IMR-90 (cell line): Measurements from ENCODE around the gene MTFR1L. TPM values are rescaled to one million over a fixed set of nuclear protein-coding genes. Genes with fewer than 3 reads are reported as not detected.
A peak's percentile ranks its signal among the peaks of the same experiment; 100 is the strongest.

ENCODE experiments used
- ATAC-seq: fragments of 200-7000 bp; cut with Tn5 transposase; 2 replicates; pipeline ENCODE4 v1.9.1; 2020; ENCODE audit warnings: low read depth, mild to moderate bottlenecking, moderate library complexity
- BruUV-seq: library from RNA; stranded (reverse); fragments of 400-500 nt; replicated peaks from 2 replicates; lab custom pipeline; 2021; lab: Mats Ljungman, UMichigan
- CTCF ChIA-PET: fragments of 300-600 bp; formaldehyde crosslinking; extraction: SDS; loops from one replicate; lab custom pipeline; 2021; ENCODE audit warnings: antibody characterized with exemption; lab: Yijun Ruan, JAX
- POLR2A ChIA-PET: fragments of 300-600 bp; sonication (Branson Sonifier 250); formaldehyde crosslinking; loops from one replicate; lab custom pipeline; 2022; ENCODE audit warnings: antibody characterized with exemption; ENCODE audit not compliant: unreplicated experiment; lab: Charles Lee
- DNase-seq: peaks from one replicate; pipeline ENCODE4 v3.0.0; 2013
- H2AFZ ChIP-seq: replicated peaks from 2 replicates; pipeline ENCODE3; 2013; ENCODE audit warnings: low read length, mild to moderate bottlenecking; ENCODE audit not compliant: poor library complexity
- H2AK5ac ChIP-seq: 2 replicates; pipeline ENCODE4 v1.6.1; 2013; ENCODE audit warnings: low read depth, low read length, inconsistent platforms
- H2AK9ac ChIP-seq: replicated peaks from 2 replicates; pipeline ENCODE3; 2013; ENCODE audit warnings: mild to moderate bottlenecking, low read depth, low read length, moderate library complexity; ENCODE audit not compliant: poor library complexity
- H2BK120ac ChIP-seq: 2 replicates; pipeline ENCODE4 v1.6.1; 2013; ENCODE audit warnings: low read depth, low read length, inconsistent platforms
- H2BK15ac ChIP-seq: 3 replicates; pipeline ENCODE4 v1.6.1; 2013; ENCODE audit warnings: low read depth, low read length, inconsistent platforms
- H2BK20ac ChIP-seq: 2 replicates; pipeline ENCODE4 v1.6.1; 2013; ENCODE audit warnings: low read depth, mild to moderate bottlenecking, inconsistent platforms, low read length, moderate library complexity
- H2BK5ac ChIP-seq: 2 replicates; pipeline ENCODE4 v1.6.1; 2013; ENCODE audit warnings: mild to moderate bottlenecking, low read depth, low read length, inconsistent platforms; ENCODE audit not compliant: poor library complexity, severe bottlenecking
- H3K14ac ChIP-seq: replicated peaks from 2 replicates; pipeline ENCODE4 v1.6.1; 2013; ENCODE audit warnings: low read depth, low read length, inconsistent platforms
- H3K18ac ChIP-seq: 2 replicates; pipeline ENCODE4 v1.6.1; 2013; ENCODE audit warnings: low read depth, low read length, control low read depth
- H3K23ac ChIP-seq: 2 replicates; pipeline ENCODE4 v1.6.1; 2013; ENCODE audit warnings: low read depth, low read length, inconsistent platforms
- H3K27ac ChIP-seq: 2 replicates; pipeline ENCODE4 v1.5.1; 2013; ENCODE audit warnings: mild to moderate bottlenecking, control low read depth, low read length; ENCODE audit not compliant: insufficient read depth
- H3K27me3 ChIP-seq: 2 replicates; pipeline ENCODE4 v1.6.1; 2013; ENCODE audit warnings: low read length; ENCODE audit not compliant: control insufficient read depth, insufficient read depth
- H3K36me3 ChIP-seq: 2 replicates; pipeline ENCODE4 v1.6.1; 2013; ENCODE audit warnings: low read length, mixed read lengths; ENCODE audit not compliant: control insufficient read depth, insufficient read depth
- H3K4ac ChIP-seq: 2 replicates; pipeline ENCODE4 v1.6.1; 2013; ENCODE audit warnings: low read depth, low read length, inconsistent platforms
- H3K4me1 ChIP-seq: 2 replicates; pipeline ENCODE4 v1.6.1; 2013; ENCODE audit warnings: low read length, mixed read lengths; ENCODE audit not compliant: control insufficient read depth, insufficient read depth
- H3K4me2 ChIP-seq: 2 replicates; pipeline ENCODE4 v1.6.1; 2013; ENCODE audit warnings: low read depth, mild to moderate bottlenecking, control low read depth, low read length, moderate library complexity
- H3K4me3 ChIP-seq: 2 replicates; pipeline ENCODE4 v1.5.1; 2013; ENCODE audit warnings: low read depth, mild to moderate bottlenecking, control low read depth, low read length, moderate library complexity; ENCODE audit not compliant: insufficient read depth
- H3K56ac ChIP-seq: 2 replicates; pipeline ENCODE4 v1.6.1; 2013; ENCODE audit warnings: low read length, inconsistent platforms; ENCODE audit not compliant: insufficient read depth; ENCODE audit errors: extremely low read depth
- H3K79me1 ChIP-seq, 2 experiments: 2 replicates each; pipeline ENCODE4 v1.6.1; 2013; ENCODE audit warnings: low read length in 2 of 2, inconsistent platforms in 1 of 2, low read depth in 1 of 2
- H3K9ac ChIP-seq: 2 replicates; pipeline ENCODE4 v1.6.1; 2013; ENCODE audit warnings: low read depth, low read length, control low read depth
- H3K9me1 ChIP-seq: 2 replicates; pipeline ENCODE4 v1.6.1; 2013; ENCODE audit warnings: low read length, inconsistent platforms; ENCODE audit not compliant: insufficient read depth
- H3K9me3 ChIP-seq: 2 replicates; pipeline ENCODE4 v1.6.1; 2013; ENCODE audit warnings: low read length; ENCODE audit not compliant: control insufficient read depth, insufficient read depth
- H4K20me1 ChIP-seq: 2 replicates; pipeline ENCODE4 v1.6.1; 2013; ENCODE audit warnings: low read length, inconsistent platforms; ENCODE audit not compliant: insufficient read depth
- H4K5ac ChIP-seq: 2 replicates; pipeline ENCODE4 v1.6.1; 2013; ENCODE audit warnings: mild to moderate bottlenecking, low read depth, low read length, control low read depth
- H4K8ac ChIP-seq, 2 experiments: 2 replicates each; pipeline ENCODE4 v1.6.1; 2013; ENCODE audit warnings: low read depth in 2 of 2, low read length in 2 of 2, control low read depth in 1 of 2, inconsistent platforms in 1 of 2
- H4K91ac ChIP-seq: 2 replicates; pipeline ENCODE4 v1.6.1; 2013; ENCODE audit warnings: low read depth, low read length, inconsistent platforms; ENCODE audit not compliant: insufficient read depth
- BHLHE40 ChIP-seq: fragments of 150-350 bp; IDR thresholded peaks from 2 replicates; pipeline ENCODE4 v1.6.1; 2016; ENCODE audit warnings: mild to moderate bottlenecking, low read depth, low read length
- CEBPB ChIP-seq: IDR thresholded peaks from 2 replicates; pipeline ENCODE4 v1.6.1; 2012; ENCODE audit warnings: low read depth, low read length, improper control_type of control experiment
- CHD1 ChIP-seq: IDR thresholded peaks from 2 replicates; pipeline ENCODE4 v1.6.1; 2012; ENCODE audit warnings: low read depth, low read length, improper control_type of control experiment
- CTCF ChIP-seq: conservative IDR thresholded peaks from 2 replicates; pipeline ENCODE4 v1.5.1; 2012; ENCODE audit warnings: mild to moderate bottlenecking, low read depth, low read length, improper control_type of control experiment
- ELK1 ChIP-seq: fragments of 150-350 bp; IDR thresholded peaks from 2 replicates; pipeline ENCODE4 v1.6.1; 2016; ENCODE audit warnings: low read depth, mild to moderate bottlenecking, low read length, moderate library complexity, borderline replicate concordance
- FOS ChIP-seq: fragments of 150-350 bp; IDR thresholded peaks from 2 replicates; pipeline ENCODE4 v1.6.1; 2016; ENCODE audit warnings: low read depth, low read length
- MAFK ChIP-seq: IDR thresholded peaks from 2 replicates; pipeline ENCODE4 v1.6.1; 2012; ENCODE audit warnings: low read depth, low read length, improper control_type of control experiment
- MAZ ChIP-seq: IDR thresholded peaks from 2 replicates; pipeline ENCODE4 v1.6.1; 2012; ENCODE audit warnings: low read depth, mild to moderate bottlenecking, low read length, improper control_type of control experiment, moderate library complexity, borderline replicate concordance
- MXI1 ChIP-seq: IDR thresholded peaks from 2 replicates; pipeline ENCODE4 v1.6.1; 2012; ENCODE audit warnings: low read depth, mild to moderate bottlenecking, low read length, moderate library complexity, borderline replicate concordance
- NFE2L2 ChIP-seq: fragments of 150-350 bp; IDR thresholded peaks from 2 replicates; pipeline ENCODE4 v1.6.1; 2016; ENCODE audit warnings: low read depth, mild to moderate bottlenecking, low read length
- POLR2A ChIP-seq: IDR thresholded peaks from 2 replicates; pipeline ENCODE4 v1.6.1; 2012; ENCODE audit warnings: mild to moderate bottlenecking, low read depth, low read length
- RAD21 ChIP-seq: IDR thresholded peaks from 2 replicates; pipeline ENCODE4 v1.6.1; 2012; ENCODE audit warnings: low read length, improper control_type of control experiment
- RCOR1 ChIP-seq: IDR thresholded peaks from 2 replicates; pipeline ENCODE4 v1.6.1; 2012; ENCODE audit warnings: mild to moderate bottlenecking, low read length, improper control_type of control experiment; ENCODE audit not compliant: insufficient replicate concordance
- RFX5 ChIP-seq: IDR thresholded peaks from 2 replicates; pipeline ENCODE4 v1.8.0; 2012; ENCODE audit warnings: low read depth, mild to moderate bottlenecking, low read length, moderate library complexity
- SMC3 ChIP-seq: fragments of 150-350 bp; IDR thresholded peaks from 2 replicates; pipeline ENCODE4 v1.6.1; 2016; ENCODE audit warnings: low read depth, mild to moderate bottlenecking, antibody characterized with exemption, low read length, moderate library complexity
- USF2 ChIP-seq: fragments of 150-350 bp; IDR thresholded peaks from 2 replicates; pipeline ENCODE4 v1.6.1; 2017; ENCODE audit warnings: mild to moderate bottlenecking, antibody characterized with exemption, low read length, low read depth
- WGBS, 2 experiments: methylation state at CpG; one replicate each; pipeline versions ENCODE4 v1.1.5 to v1.1.7; 2013; ENCODE audit warnings: missing lambda C conversion rate in 2 of 2; ENCODE audit not compliant: insufficient read length in 1 of 2; ENCODE audit errors: extremely low coverage in 2 of 2; 5-methylcytosine and 5-hydroxymethylcytosine counted together
- dilution Hi-C: fragments of 300-500 bp; cut with HindIII; formaldehyde crosslinking; loops from one replicate; pipeline ENCODE4 v1.14.3; 2018; ENCODE audit warnings: low sequenced_read_pairs; ENCODE audit not compliant: unreplicated experiment
- in situ Hi-C: fragments of 300-500 bp; cut with MboI; formaldehyde crosslinking; loops from 3 replicates; pipeline ENCODE4 v1.14.3; 2019; ENCODE audit warnings: low sequenced_read_pairs, inconsistent platforms, mixed read lengths
- intact Hi-C: fragments of 100-400 bp; cut with micrococcal nuclease; formaldehyde crosslinking; loops from 2 replicates; pipeline ENCODE4 v1.10.0; 2022
- polyA plus RNA-seq, 3 experiments: library from polyadenylated mRNA; depleted of rRNA; stranded (reverse); fragments of >200 nt; gene quantifications; 2 replicates each; pipeline ENCODE4 v1.2.3, GENCODE V29; 2012; ENCODE audit warnings: low replicate concordance in 1 of 3
- total RNA-seq: library from RNA; depleted of rRNA; stranded (reverse); fragments of >200 nt; gene quantifications from 2 replicates; pipeline ENCODE4 v1.2.3, GENCODE V29; 2012

MTFR1L gene
- total and polyA plus RNA-seq, 2 of the 4 experiments (the other 2 are of a cell fraction) = 69.1 to 69.7 TPM

- Histone ChIP-seq H3K4ac (peak overlapping the region; percentile 95), H3K9me1 (peaks cover 5% of the 10 kb centered on the region; the same call in 1 of the 2 replicates), H3K9me3 (no peaks in the 10 kb centered on the region), H3K36me3 (peaks cover 12% of the 10 kb centered on the region), H3K4me1 (peaks cover 18% of the 10 kb centered on the region), H3K27ac (peak overlapping the region; percentile 55), H2BK20ac (no peak overlapping the region), H3K56ac (no peak overlapping the region), H4K8ac (peak overlapping the region; percentile 87 to 98; a peak in 2 of 4 replicates), H3K4me2 (peak overlapping the region; percentile 97), H3K23ac (peak overlapping the region; percentile 99; the same call in 1 of the 2 replicates), H2BK15ac (no peak overlapping the region), H4K91ac (peak overlapping the region; percentile 88; the same call in 1 of the 2 replicates), H3K18ac (no peak overlapping the region; the same call in 1 of the 2 replicates), H3K4me3 (peak overlapping the region; percentile 54), H3K27me3 (no peaks in the 10 kb centered on the region), H2BK5ac (peak overlapping the region; percentile 7), H3K14ac (peak overlapping the region; percentile 97), H3K9ac (peak overlapping the region; percentile 80), H4K20me1 (0 out of 2 replicates have a peak, but pooled peaks cover 3% of the 10 kb centered on the region), H2BK120ac (no peak overlapping the region), H2AK9ac (peak overlapping the region; percentile 98), H2AK5ac (peak overlapping the region; percentile 7), H2AFZ (peak overlapping the region; percentile 96), H4K5ac (no peak overlapping the region), H3K79me1 (peaks cover 40 to 42% of the 10 kb centered on the region in 2 experiments)
- CTCF ChIA-PET = interaction anchor here (0.6 kb wide), 1 partner anchor 242 kb away, joined by 3 read pairs; no protein-coding TSS in a partner anchor
- WGBS, 2 experiments = 88% methylated on average over 1 of the region's 3 CpGs; no CpG with 5 or more reads in 1 of the 2 experiments
- dilution Hi-C loops = no loop called here
- DNase-seq (no peak), ATAC-seq (no peak)
- no peak for TF ChIP-seq RCOR1
- no peak for TF ChIP-seq SMC3
- no peak for TF ChIP-seq USF2
- TF ChIP-seq CTCF = no peak
- TF ChIP-seq MXI1 = no peak
- TF ChIP-seq POLR2A = no peak
- no peak for TF ChIP-seq RAD21
- no peak for TF ChIP-seq FOS
- TF ChIP-seq ELK1 = no peak
- TF ChIP-seq MAFK = no peak
- no peak for TF ChIP-seq NFE2L2
- no peak for TF ChIP-seq CEBPB
- TF ChIP-seq CHD1 = no peak
- no peak for TF ChIP-seq RFX5
- TF ChIP-seq MAZ = no peak
- no peak for TF ChIP-seq BHLHE40
- intact Hi-C loops = no loop called here
- in situ Hi-C loops = no loop called here
- POLR2A ChIA-PET = interaction anchor here (0.8 kb wide), 1 partner anchor 12 kb away, joined by 4 read pairs; no protein-coding TSS in a partner anchor
- no TSS peak for BruUV-seq
Measured at GRCh38 chr1:25874209-25874608, 54.5 kb downstream of the MTFR1L start.
